Daoy (cell line): ENCODE measurements around the gene CSNK2B. TPM values are rescaled to one million over a fixed set of nuclear protein-coding genes. Genes with fewer than 3 reads are reported as not detected.

Experiments
- DNase-seq: peaks from one replicate; pipeline ENCODE4 v3.0.0-alpha.2; 2015; ENCODE audit warnings: low read depth
- total RNA-seq: library from RNA; depleted of rRNA; stranded (reverse); fragments of >200 nt; shearing (Covaris generic); gene quantifications from 2 replicates; pipeline ENCODE4 v1.2.3, GENCODE V29; 2014

The CSNK2B gene
- total RNA-seq, 1 experiment from 2014 or later: 328 TPM

DNA sequence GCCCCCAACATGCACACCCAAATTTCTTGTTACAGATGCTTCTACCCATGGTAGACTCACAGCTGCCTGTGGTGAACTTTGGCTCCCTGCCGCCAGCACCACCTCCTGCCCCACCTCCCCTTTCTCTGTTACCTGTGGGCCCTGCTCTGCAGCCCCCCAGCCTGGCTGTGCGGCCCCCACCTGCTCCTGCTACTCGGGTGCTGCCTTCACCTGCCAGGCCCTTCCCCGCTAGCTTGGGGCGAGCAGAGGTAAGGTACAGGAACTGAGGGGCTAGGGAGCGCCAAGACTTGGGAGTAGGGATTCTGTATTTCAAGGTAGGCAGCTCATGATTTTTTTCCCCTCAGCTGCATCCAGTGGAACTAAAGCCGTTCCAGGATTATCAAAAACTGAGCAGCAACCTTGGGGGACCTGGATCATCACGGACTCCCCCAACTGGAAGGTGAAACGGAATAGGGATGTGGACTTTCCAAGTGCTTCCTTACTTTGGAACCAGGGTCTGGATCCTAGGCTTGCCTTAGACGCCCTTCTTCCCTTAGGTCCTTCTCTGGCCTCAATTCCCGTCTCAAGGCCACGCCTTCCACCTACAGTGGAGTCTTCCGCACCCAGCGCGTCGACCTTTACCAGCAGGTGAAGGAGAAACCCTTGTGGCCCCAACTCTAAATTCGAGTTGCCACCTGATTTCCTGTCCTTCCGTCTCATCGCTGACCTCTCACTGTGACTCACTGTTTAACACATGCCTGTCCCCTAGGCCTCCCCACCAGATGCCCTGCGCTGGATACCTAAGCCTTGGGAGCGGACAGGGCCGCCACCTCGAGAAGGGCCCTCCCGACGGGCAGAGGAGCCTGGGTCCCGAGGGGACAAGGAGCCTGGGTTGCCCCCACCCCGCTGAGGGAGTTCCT lies 28.9 kb upstream of the CSNK2B start:
- no peak for DNase-seq

DNA sequence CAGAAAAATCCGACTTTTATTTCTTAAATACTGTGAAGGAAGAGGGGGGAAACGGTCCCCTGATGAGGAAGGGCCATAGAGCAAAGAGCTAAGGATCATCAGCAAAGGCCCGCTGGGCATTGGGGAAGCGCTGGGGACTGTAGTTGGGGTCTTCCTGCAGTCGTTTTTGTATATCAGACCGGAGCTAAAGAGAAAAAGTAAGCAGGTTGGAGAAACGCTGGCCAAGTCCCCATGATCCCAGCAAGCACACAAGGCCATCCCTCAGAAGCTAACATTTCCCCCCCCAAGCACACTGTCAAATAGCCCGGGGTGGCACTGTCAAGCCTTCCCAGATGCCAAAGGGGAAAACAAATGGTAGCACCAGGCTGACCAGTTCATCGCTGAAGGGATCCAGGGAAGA lies 26.8 kb upstream of the CSNK2B start:
- DNase-seq: no peak

DNA sequence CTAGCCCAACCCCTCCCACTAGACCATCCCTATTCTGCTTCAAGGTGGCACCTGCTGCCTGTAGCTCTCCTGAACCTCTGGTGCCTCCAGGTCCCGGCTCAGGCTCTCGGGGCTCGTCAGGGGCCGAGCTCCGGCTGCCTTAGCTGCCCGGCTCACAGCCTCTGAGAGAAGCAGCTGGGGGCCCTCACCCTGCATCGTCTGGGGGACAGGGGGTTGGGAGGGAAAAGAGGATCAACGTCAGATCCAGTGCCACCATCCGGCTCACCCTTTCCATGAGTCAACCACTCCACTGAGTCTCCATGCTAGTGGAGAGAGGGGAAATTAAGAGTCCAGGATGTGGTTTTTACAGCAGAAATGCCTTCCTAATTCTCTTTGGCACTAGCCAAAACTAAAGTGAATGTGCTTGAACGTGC lies 26.4 kb upstream of the CSNK2B start:
- DNase-seq: peak; percentile 71

DNA sequence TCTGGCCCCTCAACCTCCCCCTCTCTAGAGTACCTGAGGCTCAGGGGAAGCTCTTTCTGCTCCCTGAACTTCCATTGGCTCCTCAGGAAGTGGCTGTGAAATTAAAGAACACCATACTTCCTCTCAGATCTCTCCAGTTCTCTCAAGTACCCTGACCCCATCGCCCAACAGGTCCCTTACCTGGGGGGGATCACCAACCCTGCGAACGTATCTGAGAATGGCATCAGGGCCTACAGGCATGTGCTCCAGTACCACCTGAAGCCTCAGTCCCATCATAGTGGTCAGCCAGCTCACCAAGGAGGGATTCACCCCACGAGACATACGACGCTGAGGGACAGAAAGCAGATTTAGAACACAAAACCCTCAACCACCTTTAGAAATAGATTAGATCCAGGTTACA lies 25.3 kb upstream of the CSNK2B start:
- DNase-seq: no peak

DNA sequence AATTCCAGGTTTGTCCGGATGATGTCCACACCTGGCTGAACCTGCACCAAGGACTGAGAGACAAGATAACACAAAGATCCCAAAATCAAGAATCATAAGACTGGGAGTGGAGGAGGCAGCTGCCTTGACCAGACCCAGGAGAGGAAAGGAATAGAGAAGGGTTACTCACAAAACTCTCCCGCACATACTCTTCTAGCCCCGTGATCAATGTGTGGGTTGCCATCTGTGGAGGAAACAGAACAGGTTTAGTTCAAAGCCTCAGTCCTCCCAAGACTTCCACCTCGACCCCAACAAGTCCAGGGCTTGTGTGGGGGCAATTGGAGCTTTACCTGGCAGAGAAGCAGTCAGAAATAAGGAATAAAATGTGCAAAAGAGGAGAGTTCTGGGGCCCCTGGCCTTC lies 24.5 kb upstream of the CSNK2B start:
- DNase-seq: no peak

DNA sequence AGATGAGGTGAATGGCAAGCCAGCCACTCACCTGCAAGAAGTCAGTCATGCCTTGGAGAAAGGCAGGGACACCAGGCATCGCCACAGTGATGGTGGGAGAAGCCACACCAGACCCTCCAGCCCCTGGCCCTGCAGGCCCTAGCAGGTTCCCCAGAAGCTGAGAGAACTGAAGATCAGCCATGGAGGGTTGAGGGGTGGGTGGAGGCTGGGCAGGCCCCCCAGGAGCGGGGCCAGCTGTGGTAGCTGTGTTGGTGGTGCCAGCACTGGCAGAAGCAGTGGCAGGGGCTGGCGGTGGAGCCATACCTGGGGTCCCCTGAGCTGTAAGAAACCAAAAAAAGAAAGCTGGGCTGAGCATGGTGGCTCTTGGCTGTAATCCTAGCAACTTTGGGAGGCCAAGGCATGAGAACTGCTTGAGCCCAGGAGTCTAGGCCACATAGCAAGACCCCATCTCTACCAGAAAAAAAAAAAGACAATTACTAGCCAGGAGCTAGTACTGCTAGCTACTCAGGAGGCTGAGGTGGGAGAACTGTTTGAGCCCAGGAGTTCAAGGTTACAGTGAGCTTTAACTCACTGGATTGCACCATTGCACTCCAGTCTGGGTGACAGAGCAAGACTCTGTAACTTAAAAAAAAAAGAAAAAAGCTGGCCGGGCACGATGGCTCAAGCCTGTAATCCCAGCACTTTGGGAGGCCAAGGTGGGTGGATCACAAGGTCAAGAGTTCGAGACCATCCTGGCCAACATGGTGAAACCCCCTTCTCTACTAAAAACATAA lies 22.9 kb upstream of the CSNK2B start:
- no peak for DNase-seq

DNA sequence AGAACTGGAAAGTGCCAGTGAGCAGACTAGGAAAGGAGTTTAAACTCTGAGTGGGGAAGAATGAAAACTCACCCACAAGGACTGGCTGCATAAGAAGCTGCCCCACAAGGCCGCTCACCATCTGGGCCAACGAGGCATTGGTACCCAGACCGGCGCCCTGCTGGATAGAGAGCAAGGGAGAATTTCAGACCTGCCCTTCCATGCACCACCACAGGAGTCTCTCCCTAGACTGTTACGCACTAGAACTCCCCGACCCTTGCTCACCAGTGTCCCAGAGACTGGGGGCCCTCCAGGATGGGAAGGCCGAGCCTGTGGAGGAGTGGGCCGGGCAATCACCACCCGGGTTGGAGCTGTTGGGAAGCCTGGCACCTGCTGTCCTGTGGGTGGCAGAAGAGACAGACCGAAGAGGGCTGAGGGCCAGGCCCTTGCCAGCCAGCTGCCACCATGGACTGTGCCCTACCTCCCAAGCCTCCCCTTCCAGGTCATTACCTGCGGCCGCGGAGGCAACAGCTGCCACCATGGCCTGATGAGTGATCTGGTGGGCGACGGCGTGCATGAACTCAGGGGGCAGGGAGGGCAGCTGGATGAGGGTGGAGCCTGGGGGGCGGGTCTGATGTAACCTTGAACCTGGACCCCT lies 21.9 kb upstream of the CSNK2B start:
- DNase-seq: no peak

DNA sequence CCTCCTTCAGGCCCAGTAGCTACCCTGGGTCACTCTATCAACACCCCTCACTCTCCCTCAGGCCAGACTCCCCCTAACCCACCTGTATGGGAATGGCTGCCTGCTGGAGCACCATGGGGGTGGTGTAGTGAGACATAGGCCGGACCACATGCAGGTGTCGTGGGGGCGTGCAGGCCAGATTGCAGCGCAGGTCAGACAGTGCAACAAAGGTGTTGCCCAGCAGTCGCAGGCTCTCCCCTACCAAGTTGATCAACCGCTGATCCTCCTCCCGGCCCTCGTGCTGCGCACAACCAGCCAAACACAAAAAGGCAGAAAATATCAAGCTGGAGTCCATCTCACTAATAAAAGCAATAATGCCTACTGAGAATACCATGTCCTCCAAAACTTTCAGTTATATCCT lies 20.6 kb upstream of the CSNK2B start:
- no peak for DNase-seq

DNA sequence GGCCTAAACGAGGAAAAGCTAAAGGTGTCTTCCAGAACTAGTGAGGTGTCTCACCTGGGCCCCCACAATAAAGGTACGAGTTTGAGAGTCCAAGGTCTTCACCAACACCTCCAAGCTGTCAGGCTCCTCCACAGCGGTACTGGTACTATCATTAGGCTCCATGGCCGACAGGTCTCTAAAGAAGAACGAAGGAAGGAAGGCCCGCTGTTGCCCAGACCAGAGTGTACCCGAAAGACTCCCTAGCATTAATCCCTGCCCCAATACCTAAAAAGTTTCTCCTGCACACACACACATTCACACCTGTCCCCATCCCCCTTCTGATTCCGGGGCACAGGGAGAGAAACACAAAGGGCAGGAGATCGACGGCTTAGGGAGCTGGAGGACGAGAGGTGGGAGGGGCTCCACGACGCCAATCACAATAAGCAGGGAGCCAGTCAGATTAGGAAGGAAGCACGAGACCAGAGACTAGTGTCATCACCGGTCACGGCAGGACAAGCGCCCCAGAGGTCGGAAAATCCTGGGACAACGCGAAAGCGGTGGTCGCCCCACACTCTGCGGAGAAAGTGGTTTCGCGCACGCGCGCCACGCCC lies 14.2 kb upstream of the CSNK2B start:
- peak; percentile 84 for DNase-seq

DNA sequence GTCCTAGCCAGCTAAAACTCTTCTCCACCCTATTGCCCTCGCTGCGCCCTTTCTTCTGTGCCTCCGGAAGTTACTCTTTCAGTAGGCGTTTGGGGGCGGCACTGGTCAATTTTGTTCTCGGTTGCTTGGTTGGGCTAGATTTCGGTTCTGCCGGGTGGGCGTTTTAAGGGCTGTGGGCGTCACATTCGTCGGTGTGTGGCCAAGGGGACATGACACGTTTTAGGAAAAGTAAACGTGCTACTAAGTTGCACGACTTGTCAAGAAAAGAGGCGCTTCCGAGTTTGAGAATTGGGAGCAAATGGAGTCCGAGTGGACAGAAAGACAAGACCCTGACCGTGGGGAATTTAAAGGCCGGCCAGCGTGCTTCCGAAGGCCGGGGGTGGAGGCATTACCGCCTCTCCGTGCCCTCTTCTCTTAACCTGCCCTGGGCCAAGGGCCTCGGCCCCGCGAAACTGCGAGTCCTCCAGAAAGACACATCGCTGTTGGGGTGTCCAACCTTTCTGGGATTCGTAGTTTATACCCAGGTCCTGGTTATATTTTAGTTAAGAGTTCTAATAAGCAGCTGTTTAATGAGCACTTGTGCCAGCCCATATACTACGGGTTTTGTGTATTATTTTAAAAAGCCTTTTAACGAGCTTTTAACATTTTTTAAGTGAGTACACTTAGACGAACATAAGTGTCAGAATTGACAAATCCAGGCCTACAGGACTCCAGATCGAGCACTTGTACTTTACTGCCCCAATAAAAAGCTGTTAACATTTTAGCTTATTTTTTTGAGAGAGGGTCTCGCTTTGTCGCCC lies 12.8 kb upstream of the CSNK2B start:
- DNase-seq: peak; percentile 93

DNA sequence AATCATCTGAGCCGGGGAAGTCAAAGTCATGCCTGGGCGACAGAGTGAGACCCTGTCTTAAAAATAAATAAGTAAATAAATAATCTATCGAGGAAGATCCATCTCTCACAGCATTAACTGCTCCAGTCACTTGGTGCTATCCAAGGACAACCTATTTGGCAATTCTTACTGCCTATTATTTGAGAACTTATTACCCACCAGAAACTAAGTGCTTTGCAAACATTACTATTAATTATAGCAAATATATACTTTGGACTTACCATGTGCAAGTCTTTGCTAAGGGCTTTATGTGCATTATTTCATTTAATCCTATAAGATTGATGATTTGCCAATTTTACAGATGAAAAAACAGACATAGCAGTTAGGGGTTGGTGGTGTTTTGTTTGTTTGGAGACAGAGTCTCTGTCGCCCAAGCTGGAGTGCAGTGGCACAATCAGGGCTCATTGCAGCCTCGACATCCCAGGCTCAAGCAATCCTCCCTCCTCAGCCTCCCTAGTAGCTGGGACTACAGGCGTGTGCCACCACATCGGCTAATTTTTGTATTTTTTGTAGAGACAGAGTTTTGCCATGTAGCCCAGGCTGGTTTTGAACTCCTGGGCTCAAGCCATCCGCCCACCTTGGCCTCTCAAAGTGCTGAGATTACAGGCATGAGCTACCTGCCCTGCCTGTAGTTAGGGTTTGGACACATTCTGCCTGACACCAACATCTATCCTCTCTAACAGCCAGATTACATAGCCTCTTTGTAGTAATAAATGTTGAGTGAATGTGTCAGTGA lies 11.1 kb upstream of the CSNK2B start:
- no peak for DNase-seq

DNA sequence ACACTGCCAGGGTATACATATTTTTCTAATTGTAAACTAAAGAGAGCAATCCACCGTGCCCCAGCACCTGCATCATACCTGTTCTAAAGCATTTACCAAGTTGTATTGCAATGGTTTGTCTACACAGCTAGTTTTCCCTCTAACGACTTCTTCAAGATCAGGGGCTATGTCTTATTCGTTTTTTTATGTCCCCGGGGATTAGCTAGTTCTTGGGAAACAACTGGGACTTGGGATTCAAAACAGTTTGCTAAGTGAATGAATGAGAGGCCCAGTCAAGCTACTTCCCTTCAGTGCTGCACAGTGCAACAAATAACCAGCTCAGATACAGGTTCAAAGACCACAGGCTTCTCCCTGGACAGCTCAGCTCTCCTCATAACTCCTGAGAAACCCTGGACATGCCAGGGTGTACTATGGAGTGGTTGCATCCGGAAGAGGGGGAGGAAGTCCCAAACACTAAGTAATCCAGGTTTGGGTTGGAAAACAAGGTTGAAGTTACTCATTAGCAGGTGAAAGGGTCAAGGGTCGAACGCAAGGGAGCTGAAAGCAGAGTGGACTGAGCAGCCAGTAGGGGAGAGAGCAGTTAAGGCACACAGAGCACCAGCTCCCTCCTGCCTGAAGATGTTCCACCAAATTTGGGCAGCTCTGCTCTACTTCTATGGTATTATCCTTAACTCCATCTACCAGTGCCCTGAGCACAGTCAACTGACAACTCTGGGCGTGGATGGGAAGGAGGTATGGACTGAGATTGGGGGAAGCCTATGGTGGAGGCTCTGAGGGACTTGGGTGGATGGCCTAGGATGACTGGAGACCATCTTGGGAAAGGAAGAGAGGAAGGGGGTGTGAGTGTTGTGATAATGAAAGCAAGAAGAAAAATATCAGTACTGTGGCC lies 10.3 kb upstream of the CSNK2B start, which contains the start of gene APOM:
APOM (plus strand) TSS at position 546 of the 889 bp plus-strand sequence; CDS start at position 619, 73 bp downstream.
- DNase-seq: no peak

DNA sequence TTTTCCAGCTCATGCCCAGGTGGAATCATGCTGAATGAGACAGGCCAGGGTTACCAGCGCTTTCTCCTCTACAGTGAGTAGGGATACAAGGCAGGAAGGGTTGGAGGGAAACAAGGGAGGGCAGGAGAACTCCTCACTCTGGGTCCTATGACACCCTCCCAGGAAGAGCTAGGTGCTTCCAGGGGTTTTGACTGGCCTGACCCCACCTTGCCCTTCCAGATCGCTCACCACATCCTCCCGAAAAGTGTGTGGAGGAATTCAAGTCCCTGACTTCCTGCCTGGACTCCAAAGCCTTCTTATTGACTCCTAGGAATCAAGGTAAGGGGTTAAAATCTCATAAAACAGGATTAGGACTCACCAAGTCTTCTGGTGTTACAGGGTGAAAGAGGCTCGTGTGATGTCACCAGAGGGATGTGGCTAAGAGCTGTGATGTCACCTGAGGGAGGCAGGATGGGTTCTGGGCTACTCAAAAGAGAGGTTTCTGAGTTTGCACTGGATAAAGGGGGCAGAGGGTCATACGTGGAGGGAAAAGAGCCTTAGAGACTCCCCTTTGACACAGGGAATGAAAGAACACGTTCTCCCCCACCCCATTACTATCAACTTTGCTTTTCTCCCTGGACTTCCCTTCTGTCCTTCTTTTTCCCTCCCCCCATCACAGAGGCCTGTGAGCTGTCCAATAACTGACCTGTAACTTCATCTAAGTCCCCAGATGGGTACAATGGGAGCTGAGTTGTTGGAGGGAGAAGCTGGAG lies 8.3 kb upstream of the CSNK2B start:
- DNase-seq: no peak

DNA sequence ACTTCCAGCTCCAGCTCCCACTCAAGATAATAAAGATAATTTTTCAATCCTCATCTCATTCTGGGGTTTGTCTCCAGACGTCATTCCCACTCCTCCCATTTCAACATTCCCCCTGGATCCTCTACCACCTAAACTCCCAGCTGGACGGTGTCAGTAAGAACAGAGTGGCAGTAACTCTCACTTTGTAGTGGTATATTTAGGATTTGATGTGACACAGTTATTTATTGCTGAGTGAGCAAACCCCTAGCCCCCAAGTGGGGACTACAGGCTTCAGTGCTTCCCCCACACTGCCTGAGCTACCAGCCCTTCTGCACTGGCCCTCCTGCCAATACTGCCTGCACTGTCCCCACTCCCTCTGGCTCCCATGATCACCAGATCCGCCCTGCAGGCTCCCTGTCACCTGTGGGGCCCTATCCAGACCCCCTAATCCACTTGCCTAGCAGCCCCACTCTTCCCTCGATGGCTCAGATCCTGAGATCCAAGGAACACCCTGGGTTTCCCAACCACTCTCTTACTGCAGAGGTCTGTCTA lies 7.7 kb upstream of the CSNK2B start:
- no peak for DNase-seq

DNA sequence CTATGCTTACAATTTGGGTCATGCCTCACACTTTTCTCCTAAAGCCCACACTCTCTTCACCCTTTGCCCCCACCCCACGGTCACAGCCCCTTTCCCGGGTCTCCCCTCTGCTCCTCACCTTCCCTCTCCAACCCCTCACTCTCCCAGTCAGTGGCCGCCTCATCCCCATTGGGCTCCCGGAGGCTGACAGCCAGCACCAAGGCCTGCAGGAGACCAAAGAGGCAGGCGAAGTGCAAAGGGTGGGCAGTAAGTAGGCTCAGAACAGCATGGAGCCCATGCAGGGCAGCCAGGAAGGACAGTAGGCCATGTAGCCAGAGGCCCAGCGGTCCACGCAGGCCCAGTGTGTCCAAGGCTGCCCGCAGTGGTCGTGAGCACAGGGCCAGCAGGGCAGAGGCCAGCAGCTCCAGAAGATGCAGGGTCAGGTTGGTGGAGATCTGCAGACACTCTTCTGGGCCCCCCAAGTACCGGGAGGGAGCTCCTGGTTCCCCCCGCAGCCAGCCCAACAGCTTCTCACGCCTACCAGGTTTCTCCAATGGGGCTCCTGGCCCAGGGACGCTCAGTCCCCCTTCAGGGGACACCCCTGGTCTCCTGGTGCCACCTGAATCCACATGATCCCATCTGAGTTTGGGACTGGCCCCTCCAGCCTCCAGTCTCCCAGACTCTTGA lies 6.8 kb upstream of the CSNK2B start:
- DNase-seq: no peak

DNA sequence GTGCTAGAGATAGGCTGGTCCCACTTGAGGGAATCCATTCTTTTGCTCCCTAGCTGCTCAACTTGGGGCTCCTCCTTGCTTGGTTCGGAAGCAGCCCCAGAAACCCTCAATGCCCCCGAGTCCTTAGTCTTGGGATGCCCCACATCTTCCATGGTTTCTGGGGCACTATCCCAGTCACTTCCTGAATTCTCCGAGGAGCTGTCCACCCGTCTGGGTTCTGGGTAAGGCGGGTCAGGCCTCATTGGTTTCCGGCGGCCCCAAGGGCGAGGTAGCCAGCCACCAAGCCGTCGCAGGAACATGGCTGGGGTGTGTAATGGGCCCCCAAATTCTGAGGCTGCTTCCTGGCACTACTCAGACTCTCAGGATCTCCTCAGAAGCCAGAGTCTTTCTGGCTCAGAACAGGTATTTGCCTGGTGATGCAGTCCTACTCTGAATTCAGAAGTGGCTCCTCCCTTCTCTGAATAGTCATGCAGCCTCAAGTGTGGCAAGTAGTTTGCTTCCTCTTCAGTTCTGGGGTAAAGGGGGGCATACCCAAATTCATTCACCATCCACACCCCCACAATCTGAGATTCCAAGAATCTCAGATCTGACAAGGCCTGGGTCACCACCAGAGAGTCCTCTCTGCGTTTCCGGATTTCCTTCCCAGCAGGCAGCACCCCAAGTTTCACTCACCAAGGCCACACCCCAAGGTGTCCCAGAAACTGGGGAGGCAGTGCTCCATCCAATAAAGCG lies 6.1 kb upstream of the CSNK2B start:
- DNase-seq: peak; percentile 42
